Sigmoid colon (tissue), 7 donors: ENCODE data around the gene CST11. TPM values are rescaled to one million over a fixed set of nuclear protein-coding genes. Genes with fewer than 3 reads are reported as not detected.

ENCODE experiments used
- DNase-seq: peaks from one replicate; pipeline ENCODE4 v3.0.0-alpha.2; 2019
- H3K27ac ChIP-seq, 4 donors: fragments of 200-600 bp; sonication (generic); one replicate each; pipeline ENCODE4 v1.5.1; 2016 to 2019; ENCODE audit warnings: mild to moderate bottlenecking in 1 of 4
- H3K27me3 ChIP-seq, 3 donors: fragments of 200-600 bp; sonication (generic); one replicate each; pipeline ENCODE4 v1.5.1; 2019; ENCODE audit warnings: mild to moderate bottlenecking in 1 of 3
- H3K36me3 ChIP-seq, 4 donors: fragments of 200-600 bp; sonication (generic); one replicate each; pipeline ENCODE4 v1.5.1; 2016 to 2019
- H3K4me1 ChIP-seq, 4 donors: fragments of 200-600 bp; sonication (generic); one replicate each; pipeline ENCODE4 v1.5.1; 2017 to 2019
- H3K4me3 ChIP-seq, 4 donors: fragments of 200-600 bp; sonication (generic); one replicate each; pipeline ENCODE4 v1.5.1; 2017 to 2019; ENCODE audit warnings: mild to moderate bottlenecking in 2 of 4, moderate library complexity in 1 of 4
- H3K9me3 ChIP-seq, 4 donors: fragments of 200-600 bp in 3 of 4; sonication (generic) in 3 of 4; one replicate each; pipeline versions ENCODE4 v1.5.1 to v1.6.1; 2013 to 2019
- CTCF ChIP-seq, 4 experiments: fragments of 450-650 bp in 3 of 4; fragments of 200-600 bp in 1 of 4; IDR thresholded peaks; one replicate each; pipeline ENCODE4 v1.5.1; 2016 to 2019; ENCODE audit warnings: antibody characterized with exemption in 4 of 4, mild to moderate bottlenecking in 3 of 4, moderate library complexity in 2 of 4
- EP300 ChIP-seq, 4 donors: sonication (generic); formaldehyde crosslinking; IDR thresholded peaks; one replicate each; pipeline ENCODE4 v1.6.1; 2017; ENCODE audit warnings: antibody characterized with exemption in 4 of 4
- POLR2A ChIP-seq, 2 donors: fragments of 450-650 bp; IDR thresholded peaks; one replicate each; pipeline ENCODE4 v1.6.1; 2016; ENCODE audit warnings: antibody characterized with exemption in 2 of 2, mild to moderate bottlenecking in 2 of 2, moderate library complexity in 2 of 2
- POLR2AphosphoS5 ChIP-seq, 4 donors: sonication (generic); formaldehyde crosslinking; IDR thresholded peaks; one replicate each; pipeline ENCODE4 v1.6.1; 2017; ENCODE audit warnings: antibody characterized with exemption in 4 of 4
- WGBS, 2 donors: extraction: QIAGEN DNeasy Blood & Tissue Kit; methylation state at CpG; one replicate each; pipeline ENCODE4 v1.1.7; 2013; 5-methylcytosine and 5-hydroxymethylcytosine counted together
- intact Hi-C: fragments of 100-400 bp; cut with DNase I; formaldehyde crosslinking; loops from one replicate; pipeline ENCODE4 v1.15.1; 2023
- polyA plus RNA-seq, 3 donors: library from polyadenylated mRNA; stranded (reverse); fragments of 200-250 nt; gene quantifications; one replicate each; pipeline ENCODE4 v1.2.3, GENCODE V29; 2013
- total RNA-seq, 4 donors: library from RNA; depleted of rRNA; stranded (reverse); fragments of >200 nt; gene quantifications; one replicate each; pipeline ENCODE4 v1.1.0, GENCODE V29; 2016
- donor health status: healthy with polysubstance abuse.
- donor health status: Bipolar disorder and iron deficiency.
- donor health status: healthy.

The CST11 gene
- total and polyA plus RNA-seq, 7 donors = not detected

DNA sequence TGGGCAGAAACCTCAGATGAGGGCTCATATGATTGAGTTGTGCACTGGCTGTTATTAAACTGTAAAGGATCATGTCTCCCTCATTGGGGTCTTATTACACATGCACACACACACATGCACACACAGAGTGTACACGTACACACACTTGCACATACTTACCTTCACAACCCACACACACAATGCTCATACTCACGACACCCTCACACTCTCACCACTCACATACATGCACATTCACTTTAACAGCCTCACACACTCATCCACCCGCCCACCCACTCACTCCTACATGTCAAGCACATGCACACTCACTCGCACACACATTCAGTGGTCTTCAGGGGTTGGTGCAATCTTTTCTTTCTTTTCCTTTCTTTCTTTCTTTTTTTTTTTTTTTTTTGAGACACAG is 7.8 kb downstream of the CST11 start:
- H3K27me3 ChIP-seq = no peaks in the 10 kb centered on the region
- H3K27ac ChIP-seq = peak overlapping the region in 1 of 4 donors; percentile 67
- no peaks in the 10 kb centered on the region for H3K9me3 ChIP-seq
- no peak overlapping the region for H3K4me3 ChIP-seq
- peaks cover 0 to 35% (median 4%) of the 10 kb centered on the region in 4 donors for H3K4me1 ChIP-seq
- no peak for DNase-seq
- H3K36me3 ChIP-seq = no peaks in the 10 kb centered on the region
- TF ChIP-seq EP300 (IDR thresholded peaks at IDR 0.05) (no peak), POLR2AphosphoS5 (IDR thresholded peaks at IDR 0.05) (no peak), CTCF (IDR thresholded peaks at IDR 0.05) (no peak), POLR2A (IDR thresholded peaks at IDR 0.05) (no peak)
- intact Hi-C loops = no loop called here
- WGBS, 2 donors = 88% methylated on average over 4 of the region's 4 CpGs

DNA sequence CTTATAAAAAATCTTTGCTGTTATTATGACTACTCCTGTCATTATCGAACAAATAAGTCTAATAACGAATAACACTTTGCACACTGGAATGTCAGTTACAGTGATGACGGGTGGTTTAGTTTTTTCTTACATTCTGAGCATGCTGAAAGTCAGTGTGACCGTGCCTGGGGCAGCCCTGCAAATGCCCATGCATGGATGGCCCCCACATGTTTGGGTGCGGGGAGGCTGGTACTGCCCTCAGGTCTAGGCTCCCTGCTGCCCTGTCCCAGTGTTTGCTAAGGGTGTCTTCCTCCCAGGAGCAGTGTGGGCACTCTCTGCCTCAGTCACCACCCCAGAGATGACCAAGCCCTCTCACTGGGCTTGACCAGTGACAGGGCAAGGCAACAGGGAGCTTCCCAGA is 10.2 kb downstream of the CST11 start:
- Histone ChIP-seq H3K27ac (no peak overlapping the region), H3K4me1 (peaks cover 0 to 35% (median 4%) of the 10 kb centered on the region in 4 donors), H3K9me3 (no peaks in the 10 kb centered on the region), H3K4me3 (no peak overlapping the region), H3K27me3 (no peaks in the 10 kb centered on the region), H3K36me3 (no peaks in the 10 kb centered on the region)
- intact Hi-C loops = loop anchor here (2.0 kb wide), 1 partner anchor 164 kb away; no protein-coding TSS in a partner anchor
- 79 to 88% methylated on average over 5 of the region's 5 CpGs for WGBS, 2 donors
- TF ChIP-seq CTCF (IDR thresholded peaks at IDR 0.05) = no peak
- TF ChIP-seq POLR2A (IDR thresholded peaks at IDR 0.05) = no peak
- TF ChIP-seq POLR2AphosphoS5 (IDR thresholded peaks at IDR 0.05) = no peak
- no peak for TF ChIP-seq EP300 (IDR thresholded peaks at IDR 0.05)
- DNase-seq = no peak

GRCh38 chr20:23441850-23442313 is 10.8 kb downstream of the CST11 start:
- Histone ChIP-seq H3K9me3 (no peaks in the 10 kb centered on the region), H3K4me1 (peaks cover 0 to 35% (median 4%) of the 10 kb centered on the region in 4 donors), H3K27ac (no peak overlapping the region), H3K4me3 (no peak overlapping the region), H3K36me3 (no peaks in the 10 kb centered on the region), H3K27me3 (no peaks in the 10 kb centered on the region)
- DNase-seq = peak; percentile 81
- intact Hi-C loops = loop anchor here (2.0 kb wide), 1 partner anchor 165 kb away; no protein-coding TSS in a partner anchor
- WGBS, 2 donors = 18 to 25% methylated on average over 8 of the region's 8 CpGs
- no peak for TF ChIP-seq POLR2A (IDR thresholded peaks at IDR 0.05)
- peak; percentile 60 to 84 (median 70) for TF ChIP-seq CTCF (IDR thresholded peaks at IDR 0.05)
- no peak for TF ChIP-seq EP300 (IDR thresholded peaks at IDR 0.05)

DNA sequence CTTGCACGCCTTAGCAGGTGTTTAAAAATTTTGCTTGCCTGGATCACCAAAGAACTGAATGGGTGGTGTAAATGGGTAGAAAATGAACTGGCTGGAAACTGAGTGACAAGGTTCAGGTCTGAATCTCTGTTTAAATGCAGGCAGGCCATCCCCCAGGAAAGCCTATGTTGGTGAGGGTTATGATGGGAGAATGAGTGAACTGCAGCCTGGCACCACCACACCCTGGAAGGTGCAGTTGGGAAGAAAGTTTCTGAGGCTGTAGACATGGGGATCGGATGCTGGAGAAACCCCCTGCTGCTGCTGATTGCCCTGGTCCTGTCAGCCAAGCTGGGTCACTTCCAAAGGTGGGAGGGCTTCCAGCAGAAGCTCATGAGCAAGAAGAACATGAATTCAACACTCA is 12.7 kb downstream of the CST11 start:
- TF ChIP-seq POLR2A (IDR thresholded peaks at IDR 0.05) (no peak), CTCF (IDR thresholded peaks at IDR 0.05) (no peak), EP300 (IDR thresholded peaks at IDR 0.05) (no peak), POLR2AphosphoS5 (IDR thresholded peaks at IDR 0.05) (no peak)
- peaks cover 0 to 31% (median 2%) of the 10 kb centered on the region in 4 donors for H3K4me1 ChIP-seq
- intact Hi-C loops = no loop called here
- no peaks in the 10 kb centered on the region for H3K36me3 ChIP-seq
- no peaks in the 10 kb centered on the region for H3K27me3 ChIP-seq
- H3K4me3 ChIP-seq = no peak overlapping the region
- no peaks in the 10 kb centered on the region for H3K9me3 ChIP-seq
- H3K27ac ChIP-seq = no peak overlapping the region
- 92 to 94% methylated on average over 2 of the region's 2 CpGs for WGBS, 2 donors
- no peak for DNase-seq

- Histone ChIP-seq H3K9me3 (no peaks in the 10 kb centered on the region), H3K27ac (no peak overlapping the region), H3K4me3 (no peak overlapping the region), H3K4me1 (peaks cover 0 to 18% (median 0%) of the 10 kb centered on the region in 4 donors), H3K27me3 (no peaks in the 10 kb centered on the region), H3K36me3 (no peaks in the 10 kb centered on the region)
- intact Hi-C loops = no loop called here
- no peak for DNase-seq
- WGBS, 2 donors = 67 to 90% methylated on average over 5 of the region's 5 CpGs
- TF ChIP-seq POLR2AphosphoS5 (IDR thresholded peaks at IDR 0.05) (no peak), POLR2A (IDR thresholded peaks at IDR 0.05) (no peak), CTCF (IDR thresholded peaks at IDR 0.05) (no peak), EP300 (IDR thresholded peaks at IDR 0.05) (no peak)
These were observed 14.0 kb downstream of the CST11 start for GRCh38 chr20:23438661-23439060.
